ENCODE results near the gene CTXN1. TPM values are rescaled to one million over a fixed set of nuclear protein-coding genes. Genes with fewer than 3 reads are reported as not detected.

CTXN1 gene
- total RNA-seq, 1 donor: 2.5 TPM

DNA sequence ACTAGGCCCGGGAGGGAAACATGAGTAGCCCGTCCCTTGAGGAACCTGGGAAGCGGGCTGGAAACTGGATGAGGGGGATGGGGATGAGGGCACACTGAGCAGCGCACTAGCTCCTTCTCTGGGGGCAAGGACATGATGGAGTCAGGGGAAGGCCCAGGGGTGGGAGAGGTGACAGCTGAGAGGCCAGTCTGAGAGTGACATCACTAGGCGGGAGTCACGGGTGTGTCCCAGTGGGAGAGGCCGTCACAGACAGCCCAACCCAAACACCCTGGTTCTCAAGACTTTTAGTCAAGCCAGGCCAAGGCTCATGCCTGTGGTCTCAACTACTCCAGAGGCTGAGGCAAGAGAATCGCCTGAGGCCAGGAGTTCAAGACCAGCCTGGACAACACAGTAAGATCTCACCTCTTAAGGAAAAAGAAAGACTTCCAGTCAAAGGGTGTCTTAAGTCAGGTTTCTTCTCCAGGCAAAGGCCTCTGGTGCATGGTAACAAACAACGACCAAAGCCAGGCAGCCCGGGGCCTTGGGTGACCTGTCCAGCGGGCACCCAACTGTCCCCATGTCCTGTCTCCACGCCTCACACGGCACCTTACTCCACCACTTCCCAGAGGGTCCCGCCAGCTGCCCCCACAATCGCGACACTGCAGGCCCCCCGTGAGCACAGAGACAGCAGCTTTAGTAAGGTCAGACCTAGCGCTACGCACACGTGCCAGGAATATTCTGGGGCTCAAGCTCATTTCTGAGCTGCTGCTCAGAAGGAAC lies 43.0 kb upstream of the CTXN1 start:
- Histone ChIP-seq H3K4me1 (ENCODE audit: insufficient read depth, low read length) (no peaks in the 10 kb centered on the region), H3K9me3 (ENCODE audit: low read depth, low read length) (no peaks in the 10 kb centered on the region), H3K79me2 (ENCODE audit: insufficient read depth, low read length) (peaks cover 4% of the 10 kb centered on the region), H3K4me2 (ENCODE audit: insufficient read depth, low read length) (no peak overlapping the region), H3K36me3 (ENCODE audit: insufficient read depth, low read length) (peaks cover 47% of the 10 kb centered on the region), H3K27me3 (ENCODE audit: insufficient read depth, low read length) (no peaks in the 10 kb centered on the region), H4K20me1 (ENCODE audit: insufficient read depth, low read length) (peaks cover 19% of the 10 kb centered on the region), H3K27ac (ENCODE audit: low read depth, low read length) (no peak overlapping the region), H3K4me3 (ENCODE audit: insufficient read depth, low read length) (no peak overlapping the region), H2AFZ (ENCODE audit: low read length) (no peak overlapping the region)
- peak; percentile 78 for DNase-seq (ENCODE audit: insufficient read length, low spot score, missing footprints)
- TF ChIP-seq, protein P1, sequence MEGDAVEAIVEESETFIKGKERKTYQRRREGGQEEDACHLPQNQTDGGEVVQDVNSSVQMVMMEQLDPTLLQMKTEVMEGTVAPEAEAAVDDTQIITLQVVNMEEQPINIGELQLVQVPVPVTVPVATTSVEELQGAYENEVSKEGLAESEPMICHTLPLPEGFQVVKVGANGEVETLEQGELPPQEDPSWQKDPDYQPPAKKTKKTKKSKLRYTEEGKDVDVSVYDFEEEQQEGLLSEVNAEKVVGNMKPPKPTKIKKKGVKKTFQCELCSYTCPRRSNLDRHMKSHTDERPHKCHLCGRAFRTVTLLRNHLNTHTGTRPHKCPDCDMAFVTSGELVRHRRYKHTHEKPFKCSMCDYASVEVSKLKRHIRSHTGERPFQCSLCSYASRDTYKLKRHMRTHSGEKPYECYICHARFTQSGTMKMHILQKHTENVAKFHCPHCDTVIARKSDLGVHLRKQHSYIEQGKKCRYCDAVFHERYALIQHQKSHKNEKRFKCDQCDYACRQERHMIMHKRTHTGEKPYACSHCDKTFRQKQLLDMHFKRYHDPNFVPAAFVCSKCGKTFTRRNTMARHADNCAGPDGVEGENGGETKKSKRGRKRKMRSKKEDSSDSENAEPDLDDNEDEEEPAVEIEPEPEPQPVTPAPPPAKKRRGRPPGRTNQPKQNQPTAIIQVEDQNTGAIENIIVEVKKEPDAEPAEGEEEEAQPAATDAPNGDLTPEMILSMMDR (IDR thresholded peaks at IDR 0.05; ENCODE audit: extremely low read depth, low read depth, low read length): no peak

DNA sequence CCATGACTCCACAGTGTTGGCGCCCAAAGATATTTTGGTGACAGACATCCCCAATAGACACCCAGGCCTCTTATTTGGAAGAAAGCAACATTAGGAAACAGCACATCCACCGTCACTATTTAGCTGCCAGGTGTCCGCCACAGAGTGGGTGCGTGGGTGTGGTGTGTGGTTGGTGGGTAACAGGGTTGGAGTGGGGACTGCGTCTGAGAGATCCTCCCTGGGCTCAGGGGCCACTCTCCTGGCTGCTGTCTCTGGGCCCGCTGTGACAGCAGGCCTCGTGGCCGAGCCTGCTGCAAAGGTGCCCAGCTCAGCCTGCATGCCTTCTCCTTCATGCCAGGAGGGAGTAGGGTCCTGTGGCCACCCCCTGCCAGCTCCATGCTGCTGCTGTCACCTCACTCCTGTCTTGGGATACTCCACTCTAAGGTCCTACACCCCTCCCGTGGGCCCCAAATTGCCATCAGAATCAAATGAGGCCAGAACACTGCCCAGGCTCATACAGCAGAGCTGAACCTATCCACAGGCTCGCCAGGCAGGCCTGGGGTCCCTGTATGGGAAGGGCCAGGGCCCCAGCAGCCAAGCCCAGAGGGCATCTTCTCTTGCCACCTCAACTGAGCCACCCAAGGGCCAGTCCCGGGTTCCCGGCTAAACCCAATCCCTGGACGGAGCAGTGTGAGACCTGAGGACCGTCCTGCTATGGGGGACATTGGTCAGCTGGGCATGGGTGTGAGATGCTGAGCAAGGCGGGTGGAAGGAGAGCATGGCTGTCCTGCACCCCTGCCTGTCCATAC lies 42.3 kb upstream of the CTXN1 start:
- H4K20me1 ChIP-seq (ENCODE audit: insufficient read depth, low read length): peaks cover 19% of the 10 kb centered on the region
- TF ChIP-seq, protein P1 (IDR thresholded peaks at IDR 0.05; ENCODE audit: extremely low read depth, low read depth, low read length): no peak
- peaks cover 4% of the 10 kb centered on the region for H3K79me2 ChIP-seq (ENCODE audit: insufficient read depth, low read length)
- H3K4me3 ChIP-seq (ENCODE audit: insufficient read depth, low read length): no peak overlapping the region
- DNase-seq (ENCODE audit: insufficient read length, low spot score, missing footprints): peak; percentile 36
- H3K4me1 ChIP-seq (ENCODE audit: insufficient read depth, low read length): no peaks in the 10 kb centered on the region
- H3K27ac ChIP-seq (ENCODE audit: low read depth, low read length): no peak overlapping the region
- peaks cover 47% of the 10 kb centered on the region for H3K36me3 ChIP-seq (ENCODE audit: insufficient read depth, low read length)
- no peaks in the 10 kb centered on the region for H3K27me3 ChIP-seq (ENCODE audit: insufficient read depth, low read length)
- no peaks in the 10 kb centered on the region for H3K9me3 ChIP-seq (ENCODE audit: low read depth, low read length)
- H3K4me2 ChIP-seq (ENCODE audit: insufficient read depth, low read length): no peak overlapping the region
- no peak overlapping the region for H2AFZ ChIP-seq (ENCODE audit: low read length)

DNA sequence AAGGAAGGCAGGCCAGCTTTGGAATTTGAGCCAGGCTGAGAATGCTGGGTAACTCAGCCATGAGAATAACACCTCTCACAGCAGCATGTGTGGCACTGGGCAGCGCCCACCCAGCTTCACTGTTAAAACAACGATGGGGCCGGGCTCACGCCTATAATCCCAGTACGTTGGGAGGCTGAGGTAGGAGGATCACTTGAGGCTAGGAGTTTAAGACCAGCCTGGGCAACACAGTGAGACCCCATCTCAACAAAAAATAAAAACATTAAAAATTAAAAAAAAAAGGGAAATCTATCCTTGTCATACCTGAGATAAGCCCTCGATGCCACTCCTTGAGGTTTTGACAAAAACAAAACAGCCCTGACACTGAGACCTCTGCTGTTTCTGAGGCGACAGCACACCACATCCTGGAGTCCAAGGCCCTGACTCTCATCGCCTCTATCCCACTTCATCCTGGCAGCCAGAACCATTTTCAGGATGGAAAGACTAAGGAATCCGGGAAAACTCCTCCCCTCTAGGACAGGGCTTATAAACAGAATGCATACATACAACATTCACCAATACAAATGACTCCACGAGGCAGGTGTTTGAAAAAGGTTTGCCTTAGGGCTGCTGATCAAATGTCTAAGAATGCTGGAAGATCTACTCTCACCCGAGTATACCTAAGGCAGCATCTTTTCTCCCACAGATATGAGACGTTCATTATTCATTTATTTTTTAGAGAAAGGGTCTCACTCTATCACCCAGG lies 40.2 kb upstream of the CTXN1 start:
- no peak overlapping the region for H3K4me2 ChIP-seq (ENCODE audit: insufficient read depth, low read length)
- H3K27me3 ChIP-seq (ENCODE audit: insufficient read depth, low read length): no peaks in the 10 kb centered on the region
- H3K27ac ChIP-seq (ENCODE audit: low read depth, low read length): no peak overlapping the region
- H4K20me1 ChIP-seq (ENCODE audit: insufficient read depth, low read length): peaks cover 13% of the 10 kb centered on the region
- no peaks in the 10 kb centered on the region for H3K4me1 ChIP-seq (ENCODE audit: insufficient read depth, low read length)
- peaks cover 4% of the 10 kb centered on the region for H3K79me2 ChIP-seq (ENCODE audit: insufficient read depth, low read length)
- no peak overlapping the region for H2AFZ ChIP-seq (ENCODE audit: low read length)
- TF ChIP-seq, protein P1 (IDR thresholded peaks at IDR 0.05; ENCODE audit: extremely low read depth, low read depth, low read length): no peak
- peaks cover 60% of the 10 kb centered on the region for H3K36me3 ChIP-seq (ENCODE audit: insufficient read depth, low read length)
- no peak overlapping the region for H3K4me3 ChIP-seq (ENCODE audit: insufficient read depth, low read length)
- no peaks in the 10 kb centered on the region for H3K9me3 ChIP-seq (ENCODE audit: low read depth, low read length)
- peak; percentile 79 for DNase-seq (ENCODE audit: insufficient read length, low spot score, missing footprints)
